Measurements from ENCODE around the gene HECTD2. TPM values are rescaled to one million over a fixed set of nuclear protein-coding genes. Genes with fewer than 3 reads are reported as not detected.
"Not testable (repeated sequence)": the region's sequence is repeated elsewhere in the genome, so short reads cannot be mapped to it uniquely, and the experiment has no call there.

The HECTD2 gene
- total RNA-seq, 2 donors from 2014 or later: 2.5 to 3.1 TPM

- Mint-ChIP-seq H3K36me3 (ENCODE audit: low read depth) (no peaks in the 10 kb centered on the region), H3K4me1 (peaks cover 7% of the 10 kb centered on the region), H3K27ac (no peak overlapping the region), H3K4me3 (no peak overlapping the region), H3K27me3 (no peaks in the 10 kb centered on the region)
- DNase-seq (no peak), ATAC-seq (no peak)
- no peaks in the 10 kb centered on the region for H3K9me3 ChIP-seq (ENCODE audit: control insufficient read depth, low read length, poor library complexity, severe bottlenecking)
Measured at GRCh38 chr10:91422915-91423314, 12.8 kb downstream of the HECTD2 start.

GRCh38 chr10:91424016-91424415 lies 13.9 kb downstream of the HECTD2 start:
- Mint-ChIP-seq H3K4me3 (no peak overlapping the region), H3K36me3 (ENCODE audit: low read depth) (no peaks in the 10 kb centered on the region), H3K27ac (no peak overlapping the region), H3K27me3 (no peaks in the 10 kb centered on the region), H3K4me1 (peaks cover 7% of the 10 kb centered on the region)
- ATAC-seq: no peak
- no peaks in the 10 kb centered on the region for H3K9me3 ChIP-seq (ENCODE audit: control insufficient read depth, low read length, poor library complexity, severe bottlenecking)
- no peak for DNase-seq

GRCh38 chr10:91432175-91432574 lies 22.0 kb downstream of the HECTD2 start:
- Mint-ChIP-seq H3K27ac (no peak overlapping the region), H3K36me3 (ENCODE audit: low read depth) (peaks cover 5% of the 10 kb centered on the region), H3K4me3 (no peak overlapping the region), H3K4me1 (peaks cover 2% of the 10 kb centered on the region), H3K27me3 (no peaks in the 10 kb centered on the region)
- DNase-seq (no peak), ATAC-seq (no peak)
- no peaks in the 10 kb centered on the region for H3K9me3 ChIP-seq (ENCODE audit: control insufficient read depth, low read length, poor library complexity, severe bottlenecking)

GRCh38 chr10:91433620-91434019 lies 23.5 kb downstream of the HECTD2 start:
- H3K4me3 Mint-ChIP-seq: no peak overlapping the region
- no peaks in the 10 kb centered on the region for H3K27me3 Mint-ChIP-seq
- peaks cover 5% of the 10 kb centered on the region for H3K36me3 Mint-ChIP-seq (ENCODE audit: low read depth)
- no peak for DNase-seq
- no peak overlapping the region for H3K27ac Mint-ChIP-seq
- H3K4me1 Mint-ChIP-seq: peaks cover 2% of the 10 kb centered on the region
- H3K9me3 ChIP-seq (ENCODE audit: control insufficient read depth, low read length, poor library complexity, severe bottlenecking): no peaks in the 10 kb centered on the region
- ATAC-seq: no peak

DNA sequence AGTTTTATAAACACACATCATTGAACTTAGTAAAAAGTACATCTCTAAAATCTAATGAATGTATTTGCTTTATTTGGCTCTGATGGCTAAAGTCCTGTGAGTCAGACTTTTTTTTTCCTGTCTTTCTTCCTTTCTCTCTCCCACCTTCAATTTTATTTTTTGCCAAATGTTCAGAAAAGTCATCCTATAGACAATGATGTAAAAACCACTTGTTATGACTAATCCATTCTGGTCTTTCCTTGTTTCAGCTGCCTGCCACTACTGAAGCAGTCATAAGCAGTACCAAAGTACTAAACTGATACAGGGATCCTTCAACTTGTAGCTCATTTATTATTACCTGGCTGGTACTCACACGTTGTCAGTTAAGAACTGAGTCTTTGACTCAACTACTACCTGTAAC lies 23.9 kb downstream of the HECTD2 start:
- no peak overlapping the region for H3K4me3 Mint-ChIP-seq
- DNase-seq (no peak), ATAC-seq (no peak)
- H3K4me1 Mint-ChIP-seq: peaks cover 2% of the 10 kb centered on the region
- H3K27ac Mint-ChIP-seq: no peak overlapping the region
- H3K9me3 ChIP-seq (ENCODE audit: control insufficient read depth, low read length, poor library complexity, severe bottlenecking): no peaks in the 10 kb centered on the region
- H3K36me3 Mint-ChIP-seq (ENCODE audit: low read depth): peaks cover 5% of the 10 kb centered on the region
- no peaks in the 10 kb centered on the region for H3K27me3 Mint-ChIP-seq

DNA sequence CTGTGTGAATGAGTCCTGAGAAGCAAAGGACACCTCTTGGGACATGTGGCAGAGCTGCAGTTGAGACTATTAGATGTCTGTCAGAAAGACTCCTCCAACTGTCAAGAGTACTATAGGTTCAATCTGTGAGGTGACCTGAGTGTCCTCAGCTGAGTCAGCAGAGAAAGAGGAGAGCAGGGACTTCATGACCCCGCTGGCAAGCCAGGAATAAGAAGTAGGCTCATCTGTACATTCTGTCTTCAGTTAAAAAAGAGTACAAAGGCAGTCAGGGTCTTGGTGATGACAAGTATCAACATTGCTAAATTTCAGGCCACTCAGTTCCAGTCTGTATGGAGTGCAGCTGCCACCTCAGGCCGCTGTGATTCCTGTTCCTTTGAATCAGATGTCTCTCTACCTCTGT lies 25.1 kb downstream of the HECTD2 start:
- Mint-ChIP-seq H3K4me3 (no peak overlapping the region), H3K4me1 (peaks cover 2% of the 10 kb centered on the region), H3K27me3 (no peaks in the 10 kb centered on the region), H3K27ac (no peak overlapping the region), H3K36me3 (ENCODE audit: low read depth) (peaks cover 5% of the 10 kb centered on the region)
- DNase-seq (no peak), ATAC-seq (no peak)
- no peaks in the 10 kb centered on the region for H3K9me3 ChIP-seq (ENCODE audit: control insufficient read depth, low read length, poor library complexity, severe bottlenecking)

- H3K27ac Mint-ChIP-seq; H3K4me1 Mint-ChIP-seq; DNase-seq; H3K9me3 ChIP-seq (ENCODE audit: control insufficient read depth, low read length, poor library complexity, severe bottlenecking); H3K36me3 Mint-ChIP-seq (ENCODE audit: low read depth); ATAC-seq; H3K27me3 Mint-ChIP-seq; H3K4me3 Mint-ChIP-seq: not testable (repeated sequence)
Measured at GRCh38 chr10:91438228-91438627, 28.1 kb downstream of the HECTD2 start.

GRCh38 chr10:91444211-91445182 lies 34.4 kb downstream of the HECTD2 start:
- DNase-seq: no peak
- Mint-ChIP-seq H3K4me1 (no peaks in the 10 kb centered on the region), H3K4me3 (no peak overlapping the region), H3K27me3 (no peaks in the 10 kb centered on the region), H3K27ac (no peak overlapping the region), H3K36me3 (ENCODE audit: low read depth) (peaks cover 2% of the 10 kb centered on the region)
- ATAC-seq: no peak
- peaks cover 1% of the 10 kb centered on the region for H3K9me3 ChIP-seq (ENCODE audit: control insufficient read depth, low read length, poor library complexity, severe bottlenecking)

DNA sequence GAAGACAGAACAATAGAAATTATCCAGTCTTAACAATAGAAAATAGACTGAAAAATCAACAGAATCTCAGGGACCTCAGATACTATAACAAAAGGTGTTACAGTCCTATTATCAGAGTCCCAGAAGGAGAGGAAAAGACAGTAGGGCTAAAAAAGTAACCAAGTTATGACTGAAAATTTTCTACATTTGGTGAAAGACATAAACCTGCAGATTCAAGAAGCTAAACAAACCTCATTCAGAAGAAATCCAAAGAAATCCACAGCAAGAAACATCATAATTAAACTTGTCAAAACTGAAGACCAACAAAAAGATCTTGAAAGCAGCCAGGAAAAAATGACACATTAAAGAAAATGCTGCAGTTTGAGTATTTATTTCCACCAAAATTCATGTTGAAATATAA lies 41.9 kb downstream of the HECTD2 start:
- H3K4me3 Mint-ChIP-seq: no peak overlapping the region
- no peak overlapping the region for H3K27ac Mint-ChIP-seq
- H3K36me3 Mint-ChIP-seq (ENCODE audit: low read depth): no peaks in the 10 kb centered on the region
- peaks cover 2% of the 10 kb centered on the region for H3K9me3 ChIP-seq (ENCODE audit: control insufficient read depth, low read length, poor library complexity, severe bottlenecking)
- no peak for DNase-seq
- H3K4me1 Mint-ChIP-seq: no peaks in the 10 kb centered on the region
- H3K27me3 Mint-ChIP-seq: no peaks in the 10 kb centered on the region
- no peak for ATAC-seq

DNA sequence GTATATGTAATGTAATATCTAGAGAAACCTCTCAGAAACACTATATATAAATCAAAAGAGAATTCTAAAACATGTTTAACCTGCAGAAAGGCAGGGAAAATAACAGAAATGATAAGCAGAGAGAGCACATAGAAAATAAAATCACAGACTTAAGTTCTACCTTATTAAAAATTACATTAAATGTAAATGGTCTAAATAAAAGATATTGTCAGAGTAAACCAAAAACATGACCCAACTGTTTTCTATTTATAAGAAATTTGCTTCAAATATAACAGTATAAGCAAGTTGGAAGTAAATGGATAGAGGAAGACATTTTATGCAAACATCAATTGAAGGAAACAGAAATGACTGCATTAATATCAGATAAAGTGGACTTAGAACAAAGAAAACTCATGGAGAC lies 43.4 kb downstream of the HECTD2 start:
- peaks cover 2% of the 10 kb centered on the region for H3K9me3 ChIP-seq (ENCODE audit: control insufficient read depth, low read length, poor library complexity, severe bottlenecking)
- H3K4me3 Mint-ChIP-seq: no peak overlapping the region
- no peaks in the 10 kb centered on the region for H3K36me3 Mint-ChIP-seq (ENCODE audit: low read depth)
- no peaks in the 10 kb centered on the region for H3K4me1 Mint-ChIP-seq
- H3K27ac Mint-ChIP-seq: no peak overlapping the region
- no peaks in the 10 kb centered on the region for H3K27me3 Mint-ChIP-seq
- ATAC-seq (no peak), DNase-seq (no peak)

DNA sequence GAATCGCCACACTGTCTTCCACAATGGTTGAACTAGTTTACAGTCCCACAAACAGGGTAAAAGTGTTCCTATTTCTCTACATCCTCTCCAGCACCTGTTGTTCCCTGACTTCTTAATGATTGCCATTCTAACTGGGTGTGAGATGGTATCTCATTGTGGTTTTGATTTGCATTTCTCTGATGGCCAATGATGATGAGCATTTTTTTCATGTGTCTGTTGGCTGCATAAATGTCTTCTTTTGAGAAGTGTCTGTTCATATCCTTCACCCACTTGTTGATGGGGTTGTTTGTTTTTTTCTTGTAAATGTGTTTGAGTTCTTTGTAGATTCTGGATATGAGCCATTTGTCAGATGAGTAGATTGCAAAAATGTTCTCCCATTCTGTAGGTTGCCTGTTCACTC lies 45.0 kb downstream of the HECTD2 start:
- H3K9me3 ChIP-seq (ENCODE audit: control insufficient read depth, low read length, poor library complexity, severe bottlenecking); ATAC-seq; H3K27me3 Mint-ChIP-seq; H3K36me3 Mint-ChIP-seq (ENCODE audit: low read depth); H3K4me1 Mint-ChIP-seq; H3K27ac Mint-ChIP-seq; H3K4me3 Mint-ChIP-seq; DNase-seq: not testable (repeated sequence)

DNA sequence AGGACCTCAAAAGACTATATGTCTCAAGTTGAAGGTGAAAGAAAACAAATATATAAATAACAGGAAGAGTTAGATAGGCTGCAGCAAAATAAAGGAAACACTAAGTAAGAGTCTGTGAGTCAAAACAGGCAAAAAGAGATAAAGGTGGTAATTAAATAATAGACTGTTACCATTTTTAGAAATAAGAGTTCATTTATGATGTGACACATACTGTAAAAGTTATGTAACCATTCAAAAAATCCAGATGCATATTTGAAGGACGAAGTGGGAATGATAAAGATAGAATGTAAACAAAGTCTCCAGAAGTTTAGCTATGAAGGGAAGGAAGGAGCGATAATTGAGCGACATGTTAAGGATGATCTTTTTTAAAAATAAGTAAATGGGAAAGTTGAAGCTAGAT lies 50.5 kb downstream of the HECTD2 start:
- no peaks in the 10 kb centered on the region for H3K9me3 ChIP-seq (ENCODE audit: control insufficient read depth, low read length, poor library complexity, severe bottlenecking)
- no peaks in the 10 kb centered on the region for H3K27me3 Mint-ChIP-seq
- ATAC-seq (no peak), DNase-seq (no peak)
- H3K27ac Mint-ChIP-seq: no peak overlapping the region
- no peaks in the 10 kb centered on the region for H3K4me1 Mint-ChIP-seq
- H3K4me3 Mint-ChIP-seq: no peak overlapping the region
- H3K36me3 Mint-ChIP-seq (ENCODE audit: low read depth): peaks cover 3% of the 10 kb centered on the region

- H3K36me3 Mint-ChIP-seq (ENCODE audit: low read depth): peaks cover 3% of the 10 kb centered on the region
- H3K4me1 Mint-ChIP-seq: no peaks in the 10 kb centered on the region
- no peak overlapping the region for H3K27ac Mint-ChIP-seq
- no peaks in the 10 kb centered on the region for H3K27me3 Mint-ChIP-seq
- no peak overlapping the region for H3K4me3 Mint-ChIP-seq
- H3K9me3 ChIP-seq (ENCODE audit: control insufficient read depth, low read length, poor library complexity, severe bottlenecking): no peaks in the 10 kb centered on the region
- DNase-seq: no peak
- ATAC-seq: no peak
Measured at GRCh38 chr10:91462423-91462822, 52.3 kb downstream of the HECTD2 start.

DNA sequence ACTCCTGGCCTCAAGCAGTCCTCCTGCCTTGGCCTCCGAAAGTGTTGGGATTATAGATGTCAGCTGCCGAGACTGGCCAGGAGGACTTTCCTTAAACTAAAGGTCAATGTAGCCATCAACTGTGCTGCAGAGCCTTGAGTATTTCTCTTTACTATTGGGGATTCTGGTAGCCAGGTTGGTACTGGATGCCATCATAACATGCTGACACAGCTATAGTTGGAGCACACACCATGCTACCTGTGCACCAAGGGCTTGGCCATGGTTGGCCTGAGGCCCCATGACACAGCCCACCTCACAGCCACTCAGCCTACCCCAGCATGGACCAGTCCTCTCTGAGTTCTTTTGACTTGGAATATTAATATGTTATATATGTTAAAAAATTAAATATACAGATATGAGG lies 54.4 kb downstream of the HECTD2 start:
- H3K4me3 Mint-ChIP-seq: no peak overlapping the region
- no peaks in the 10 kb centered on the region for H3K27me3 Mint-ChIP-seq
- H3K36me3 Mint-ChIP-seq (ENCODE audit: low read depth): peaks cover 3% of the 10 kb centered on the region
- DNase-seq (no peak), ATAC-seq (no peak)
- H3K9me3 ChIP-seq (ENCODE audit: control insufficient read depth, low read length, poor library complexity, severe bottlenecking): no peaks in the 10 kb centered on the region
- no peaks in the 10 kb centered on the region for H3K4me1 Mint-ChIP-seq
- no peak overlapping the region for H3K27ac Mint-ChIP-seq

Data from T-helper 17 cell (primary cell).